Vagina (tissue), 2 donors: ENCODE measurements around the gene STX1A.

Experiments
- CTCF ChIP-seq, 3 experiments: fragments of 450-650 bp in 2 of 3; fragments of 200-600 bp in 1 of 3; sonication (generic) in 1 of 3; IDR thresholded peaks; one replicate each; pipeline ENCODE4 v1.5.1; 2017 to 2019; ENCODE audit warnings: antibody characterized with exemption in 3 of 3, mild to moderate bottlenecking in 2 of 3, moderate library complexity in 2 of 3
- POLR2A ChIP-seq, 2 donors: fragments of 450-650 bp; IDR thresholded peaks; one replicate each; pipeline ENCODE4 v1.6.1; 2017; ENCODE audit warnings: antibody characterized with exemption in 2 of 2, mild to moderate bottlenecking in 2 of 2, moderate library complexity in 2 of 2

- TF ChIP-seq POLR2A (IDR thresholded peaks at IDR 0.05): no peak
- TF ChIP-seq CTCF (IDR thresholded peaks at IDR 0.05): no peak
Measured at GRCh38 chr7:73690646-73691045, 28.8 kb downstream of the STX1A start.
